Stimulated activated CD4-positive, alpha-beta T cell treated with anti-CD3 and anti-CD28 coated beads, Interleukin-1b, Interleukin-23, amount 100 ng/mL, for 48 hours (primary cell): ENCODE results near the gene TMEM229B.

Experiments used
- DNase-seq: peaks from one replicate; pipeline ENCODE4 v3.0.0-alpha.2; 2020

Gene TMEM229B

DNA sequence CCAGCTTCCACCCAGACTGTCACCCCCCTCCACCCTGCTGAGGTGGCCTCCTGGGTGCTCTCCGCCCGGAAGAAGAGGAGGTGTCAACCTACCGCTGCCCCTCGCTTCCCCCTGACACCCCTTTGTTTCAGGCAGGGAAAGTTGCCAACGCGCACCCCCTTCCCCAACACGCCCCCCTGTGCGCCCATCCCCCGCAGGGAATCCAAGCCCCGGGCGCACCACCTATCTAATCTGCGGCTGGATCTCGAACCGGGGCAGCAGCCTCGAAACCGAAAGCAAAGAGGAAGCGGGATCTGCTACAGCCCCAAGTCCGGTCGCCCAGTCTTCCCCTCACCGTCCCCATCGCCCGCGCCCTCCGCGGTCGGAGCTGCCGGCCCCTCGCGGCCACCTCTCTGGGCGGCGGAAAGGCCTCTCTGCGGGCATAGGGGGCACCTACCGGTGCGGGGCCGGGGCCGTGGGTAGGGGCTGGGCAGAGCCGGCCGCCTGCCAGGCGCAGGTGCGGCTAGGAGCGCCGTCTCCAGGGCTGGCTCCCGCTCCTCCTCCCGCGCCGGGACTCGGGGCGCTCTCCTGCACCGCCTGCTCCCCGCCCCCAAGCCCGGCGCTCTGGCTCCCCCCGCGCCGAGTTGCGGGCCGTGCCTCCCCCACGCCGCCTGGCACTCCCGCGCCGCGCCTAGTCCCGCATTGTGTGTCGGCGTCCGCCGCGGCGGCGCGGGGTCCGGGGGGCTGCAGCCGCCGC is 26.3 kb upstream of the TMEM229B start:
- DNase-seq = peak; percentile 16

DNA sequence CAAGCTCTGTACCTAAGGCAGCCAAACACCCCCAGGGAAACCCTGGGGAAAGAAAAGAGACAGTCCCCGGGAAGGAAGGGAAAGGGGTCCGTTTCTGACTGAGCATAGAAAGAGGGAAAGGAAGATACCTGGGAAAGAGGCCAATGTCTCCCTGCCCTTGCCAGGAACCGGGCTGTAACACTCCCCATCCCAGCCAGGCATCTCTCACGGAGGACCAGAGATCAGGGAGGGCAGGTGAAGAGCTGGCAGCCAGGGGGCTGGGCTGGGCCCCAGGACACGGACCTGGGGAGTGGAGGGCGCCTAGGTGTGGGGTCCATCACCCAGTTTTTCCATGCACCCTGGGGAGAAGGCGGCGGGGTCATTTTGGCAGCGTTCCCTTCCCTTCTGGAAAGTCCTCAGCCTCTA is 25.7 kb upstream of the TMEM229B start:
- DNase-seq = no peak

DNA sequence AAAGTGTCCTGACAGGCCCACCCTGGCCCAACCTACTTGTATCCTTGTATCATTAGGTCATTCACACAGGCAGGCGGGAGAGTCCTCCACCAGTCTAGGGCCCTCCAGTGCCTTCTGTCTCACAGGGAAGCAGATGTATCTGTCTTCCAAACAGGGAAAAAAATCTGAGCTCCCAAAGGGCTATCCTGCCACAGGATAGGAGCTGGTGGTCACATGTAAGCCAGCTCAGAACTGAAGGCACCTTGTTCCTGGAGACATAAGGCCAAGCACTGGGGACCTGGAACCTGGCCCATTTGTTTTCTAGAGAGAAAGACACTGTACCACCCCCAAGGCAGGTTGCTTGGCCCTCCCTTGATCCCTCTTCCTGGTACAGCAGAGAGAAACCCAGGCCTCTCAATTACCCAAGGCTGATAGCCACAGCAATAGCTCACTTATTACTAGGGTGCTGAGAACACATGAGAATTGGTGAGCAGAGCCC is 25.1 kb upstream of the TMEM229B start:
- no peak for DNase-seq

DNA sequence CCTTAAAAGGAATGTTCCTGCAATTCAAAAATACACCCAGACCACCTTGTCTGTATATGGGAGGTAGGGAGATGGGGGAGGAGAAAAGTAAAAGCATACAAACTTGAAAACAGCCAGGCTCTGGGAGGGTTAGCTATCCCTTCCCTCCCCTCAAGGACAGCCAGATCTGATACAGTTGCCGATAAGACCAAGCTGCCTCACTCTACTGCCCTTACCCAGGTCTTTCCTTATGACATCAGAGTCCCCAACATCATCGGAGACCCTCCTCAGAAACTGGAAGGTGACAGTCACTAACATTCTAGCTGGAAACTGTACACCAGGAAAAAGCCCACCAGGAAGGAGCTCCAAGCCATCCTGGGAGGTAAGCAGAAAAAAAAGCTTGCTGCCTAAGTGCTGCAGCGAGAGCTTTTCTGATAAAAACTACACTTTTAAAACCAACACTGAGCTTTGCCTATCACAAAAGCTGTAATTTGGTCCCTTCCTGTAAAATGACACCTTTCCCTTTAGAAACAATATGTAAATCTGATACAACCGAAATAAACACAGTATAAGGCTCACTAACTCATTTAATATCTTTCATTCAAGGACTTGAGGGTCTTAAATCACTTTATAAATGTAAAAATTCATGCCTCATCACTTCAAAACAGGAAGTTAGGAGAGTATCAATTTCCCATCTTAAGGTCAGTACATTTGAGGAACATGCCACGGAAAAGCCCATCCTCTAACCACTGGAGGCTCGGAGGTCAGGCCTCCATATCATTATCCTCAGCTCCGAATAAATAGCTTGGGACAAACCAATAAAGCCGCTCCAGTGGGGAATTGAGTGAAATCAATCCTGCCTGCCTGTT is 24.2 kb upstream of the TMEM229B start:
- DNase-seq = no peak

DNA sequence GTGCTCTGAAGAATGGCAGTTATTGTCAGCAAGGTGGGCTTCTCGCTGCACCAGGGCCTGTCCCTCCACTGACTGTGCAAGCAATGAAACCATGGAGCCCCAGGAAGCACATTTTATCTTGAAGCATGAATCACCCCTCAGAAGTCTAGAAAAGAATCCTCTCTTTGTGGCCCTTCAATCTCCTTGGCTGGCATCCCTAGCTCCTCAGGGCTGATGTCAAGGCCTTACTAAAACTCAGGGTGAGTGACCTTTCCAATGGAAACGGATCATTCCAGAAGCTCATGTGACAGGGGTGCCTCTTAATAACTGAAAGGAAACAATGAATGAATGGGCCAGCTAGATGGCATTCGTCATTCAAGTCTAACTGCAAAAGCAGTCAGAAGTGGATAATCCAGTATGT is 22.3 kb upstream of the TMEM229B start:
- DNase-seq = no peak

DNA sequence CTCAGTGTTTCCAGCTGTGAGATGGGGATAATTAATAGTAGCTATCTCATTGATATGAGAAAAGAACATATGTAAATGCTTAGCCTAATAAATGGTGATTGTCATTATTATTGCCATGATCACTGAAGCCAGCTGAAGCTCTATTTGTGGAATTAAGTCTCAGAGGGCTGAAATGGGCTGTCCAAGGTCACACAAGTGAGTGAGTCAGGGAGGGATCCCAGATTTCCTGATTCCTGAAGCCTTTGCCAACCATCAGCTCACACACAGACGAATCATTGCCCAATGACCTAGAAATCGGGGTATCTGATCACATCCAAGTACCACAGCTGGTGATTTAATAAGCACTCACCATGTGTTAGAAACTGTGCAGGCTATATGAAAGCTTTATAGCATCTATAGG is 21.6 kb upstream of the TMEM229B start:
- no peak for DNase-seq

DNA sequence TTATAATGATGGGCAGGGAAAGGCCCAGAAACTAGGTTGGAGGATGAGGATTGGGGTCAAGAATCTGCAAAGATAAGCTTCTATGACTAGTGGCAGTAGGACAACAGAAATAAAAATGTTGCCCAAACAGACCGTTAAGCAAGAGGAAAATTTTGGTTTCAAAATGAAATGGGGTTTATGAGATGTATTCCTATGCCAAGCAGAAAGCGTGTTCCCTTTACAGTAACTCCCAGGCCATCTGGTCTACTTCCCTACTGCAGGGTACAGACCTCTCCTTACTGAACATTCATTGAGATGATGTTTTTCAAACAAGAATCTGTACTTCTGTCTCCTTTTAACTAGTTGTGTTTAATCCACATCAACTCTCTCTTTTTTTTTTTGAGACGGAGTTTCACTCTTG is 20.4 kb upstream of the TMEM229B start:
- no peak for DNase-seq

DNA sequence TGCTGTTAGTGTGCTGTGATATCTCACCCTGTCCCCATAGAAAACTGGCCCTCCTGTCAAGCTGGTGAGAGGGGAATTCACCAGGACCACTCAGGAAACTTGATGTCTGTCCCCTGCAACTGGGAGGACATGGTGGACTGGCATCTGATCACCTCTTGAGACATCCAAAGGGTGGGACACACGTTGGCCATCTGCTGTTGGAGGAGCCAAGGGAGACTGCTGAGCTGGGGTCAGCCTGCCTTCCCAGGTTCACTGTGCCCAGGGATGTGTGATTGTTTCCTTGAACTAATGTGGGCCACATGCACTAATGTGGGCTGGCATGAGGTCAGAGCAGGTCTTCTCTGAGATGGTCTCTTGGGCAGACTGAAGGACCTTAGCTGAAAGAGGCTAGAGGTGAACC is 16.7 kb upstream of the TMEM229B start:
- no peak for DNase-seq

DNA sequence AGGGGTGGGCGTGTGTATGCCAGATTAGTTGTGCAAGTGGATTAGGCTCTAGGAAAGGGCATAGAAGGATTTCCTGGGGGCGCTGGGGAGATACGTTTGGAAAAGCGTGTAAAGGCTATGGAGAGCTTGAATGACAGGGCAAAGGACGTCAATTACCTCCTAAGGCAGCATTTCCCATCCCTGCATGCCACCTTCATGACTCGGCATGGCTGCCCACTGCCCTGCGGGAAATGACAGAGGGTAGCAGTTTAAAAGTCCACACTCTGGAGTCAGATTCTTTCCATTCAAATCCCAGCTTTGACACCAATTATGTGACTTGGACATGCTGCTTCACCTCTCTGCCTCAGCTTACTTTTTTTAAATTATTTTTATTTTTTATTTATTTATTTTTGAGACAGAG is 14.8 kb upstream of the TMEM229B start:
- no peak for DNase-seq

DNA sequence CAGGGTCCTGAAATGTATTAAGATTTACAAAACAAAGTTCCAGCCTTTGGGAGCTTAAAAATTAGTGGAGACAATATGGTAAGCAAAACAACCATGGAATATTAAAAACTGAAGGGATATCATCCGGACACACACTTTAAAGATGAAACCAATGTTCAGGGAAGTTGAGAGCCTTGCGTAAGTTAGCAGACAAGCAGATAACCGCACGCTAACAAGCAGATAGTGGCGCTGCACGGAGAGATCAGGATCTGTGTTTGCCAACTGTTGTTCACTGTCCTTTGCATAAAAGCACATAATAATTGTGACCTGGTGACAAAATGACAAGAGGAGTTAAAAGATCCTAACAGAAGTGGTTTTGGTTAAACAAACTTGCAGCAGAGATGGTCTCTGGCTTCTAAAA is 14.3 kb upstream of the TMEM229B start:
- no peak for DNase-seq

DNA sequence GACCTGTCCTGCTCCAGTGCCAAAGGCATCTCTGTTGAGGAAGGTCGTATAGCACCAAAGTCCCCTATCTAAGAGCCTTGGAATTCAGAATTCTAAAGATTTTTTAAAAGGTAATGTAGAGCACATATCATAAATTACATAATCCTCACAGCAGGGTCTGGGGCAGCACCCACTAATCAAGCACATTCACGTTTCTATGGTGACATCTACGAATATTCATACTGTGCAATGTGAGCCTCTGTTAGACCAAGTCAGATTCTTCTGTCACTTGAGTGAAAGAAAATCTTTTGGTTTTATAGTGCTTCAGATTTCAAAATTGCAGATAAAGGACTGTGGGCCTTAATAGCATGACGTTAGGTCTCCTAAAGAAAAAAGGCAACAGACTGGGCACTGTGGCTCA is 13.1 kb upstream of the TMEM229B start:
- DNase-seq = no peak

DNA sequence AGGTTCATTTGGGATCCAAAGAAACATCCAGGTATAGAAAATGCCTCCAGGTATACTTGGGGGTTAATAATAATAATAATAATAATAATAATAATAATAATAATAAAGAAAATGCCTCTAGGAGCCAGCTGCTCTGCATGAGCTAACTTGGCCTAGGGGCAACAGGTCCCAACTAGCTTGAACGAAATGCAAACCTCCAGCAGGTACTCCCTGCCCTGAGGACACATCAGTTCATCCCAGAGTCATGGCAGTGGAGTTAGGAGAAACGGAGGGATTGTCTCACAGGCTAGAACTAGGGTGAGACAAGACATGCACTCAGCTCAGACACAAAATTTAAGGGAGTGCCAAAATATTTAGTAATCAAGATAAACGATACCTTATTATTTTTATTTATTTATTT is 12.5 kb upstream of the TMEM229B start:
- DNase-seq = no peak

DNA sequence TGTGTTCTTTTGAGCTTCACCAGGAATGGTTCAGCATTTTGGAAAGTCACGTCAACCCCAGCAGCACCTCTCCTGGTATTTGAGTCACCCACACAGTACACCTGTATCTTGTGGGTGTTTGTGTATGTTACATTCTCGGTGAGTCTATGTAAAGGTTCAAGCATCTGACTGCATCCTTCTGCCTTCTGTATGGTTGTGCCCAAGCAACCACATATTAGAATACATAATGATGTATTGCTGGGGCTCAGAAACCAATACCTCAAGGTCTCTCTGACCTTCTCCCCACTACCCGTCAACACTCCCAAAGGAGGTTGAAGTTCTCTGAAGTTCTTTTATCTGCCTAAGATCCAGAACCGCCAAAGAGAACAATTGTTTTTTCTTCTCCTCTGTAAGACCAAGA is 9.2 kb upstream of the TMEM229B start:
- no peak for DNase-seq

DNA sequence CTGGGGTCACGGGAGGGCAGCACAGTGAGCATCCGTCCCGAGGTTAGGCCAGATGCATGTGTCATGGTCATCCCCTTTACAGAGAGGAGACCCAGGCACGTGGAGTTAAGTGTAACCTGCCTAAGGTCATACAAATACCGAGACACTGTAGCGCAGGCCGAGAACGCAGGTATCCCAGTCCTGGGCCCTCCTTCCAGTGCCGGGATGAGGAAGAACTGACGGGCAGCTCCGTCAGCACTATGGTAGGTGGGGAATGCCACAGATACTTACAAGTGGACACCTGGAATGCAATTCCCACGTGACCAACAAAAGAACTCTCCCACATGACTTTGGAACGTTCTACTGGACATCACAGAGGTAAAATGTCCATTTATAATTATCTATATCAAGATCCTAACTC is 8.7 kb upstream of the TMEM229B start:
- DNase-seq = no peak

DNA sequence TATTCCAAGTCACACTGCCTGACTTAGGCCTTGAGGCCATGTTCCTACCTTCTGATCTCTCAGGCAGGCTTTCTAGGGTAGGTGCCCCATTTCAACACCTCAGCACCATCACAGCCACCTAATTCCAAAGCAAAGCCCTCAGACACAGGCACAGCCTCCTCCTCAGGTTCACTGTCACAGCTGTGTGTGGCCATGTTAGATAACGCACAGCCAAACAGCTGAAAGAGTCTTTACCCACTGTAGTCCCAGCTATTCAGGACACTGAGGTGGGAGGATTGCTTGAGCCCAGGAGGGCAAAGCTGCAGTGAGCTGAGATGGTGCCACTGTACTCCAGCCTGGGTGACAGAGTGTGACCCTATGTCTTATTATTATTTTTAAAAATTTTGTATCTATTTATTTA is 7.3 kb upstream of the TMEM229B start:
- no peak for DNase-seq

DNA sequence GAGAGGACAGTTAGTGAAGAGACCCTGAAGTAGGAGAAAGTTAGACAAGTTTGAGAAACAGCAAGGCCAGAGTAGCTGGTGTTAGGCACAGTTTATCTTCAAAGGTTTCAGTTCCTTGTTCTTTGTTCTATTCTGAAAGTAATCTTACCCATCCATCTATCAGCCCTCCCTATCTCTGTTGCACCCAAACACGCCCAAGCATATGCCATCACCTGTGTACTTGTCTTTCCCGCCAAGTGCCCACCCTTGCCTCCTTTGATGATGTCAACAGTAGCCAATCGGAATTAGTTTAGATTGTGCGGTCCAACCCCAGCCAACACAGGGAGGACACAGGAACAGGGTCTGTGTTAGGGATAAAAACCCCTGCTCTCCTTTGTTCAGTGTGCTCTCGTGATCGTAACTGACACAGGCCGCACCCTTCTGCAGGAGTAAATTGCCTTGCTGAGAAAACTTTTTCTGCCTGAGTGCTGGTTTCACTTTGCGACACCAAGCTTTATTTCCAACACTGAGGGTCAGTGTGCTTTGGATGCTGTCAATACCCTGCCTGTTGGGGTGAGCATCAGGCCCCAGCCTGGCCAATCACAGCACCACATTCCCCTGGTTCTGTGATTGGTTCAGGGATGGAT is 4.7 kb upstream of the TMEM229B start:
- no peak for DNase-seq

DNA sequence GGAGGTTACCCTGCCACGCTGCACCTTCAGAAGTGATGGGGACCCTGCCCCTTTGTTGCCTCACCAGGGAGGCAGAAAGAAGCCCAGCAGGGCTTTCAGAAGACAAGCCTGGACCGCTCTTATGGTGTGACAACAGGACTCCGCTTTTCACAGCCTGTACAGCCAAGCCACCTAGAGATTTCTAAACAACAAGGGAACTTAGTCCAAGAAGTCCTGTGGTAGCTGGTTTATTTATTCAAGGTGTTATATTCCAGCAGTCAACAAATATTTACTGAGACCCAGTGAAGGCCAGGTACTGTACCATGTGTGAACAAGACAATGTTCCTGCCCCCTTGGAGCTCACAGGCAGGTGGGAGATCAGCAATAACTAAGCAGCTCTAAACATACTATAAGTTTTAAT is 4.0 kb upstream of the TMEM229B start:
- DNase-seq = no peak

DNA sequence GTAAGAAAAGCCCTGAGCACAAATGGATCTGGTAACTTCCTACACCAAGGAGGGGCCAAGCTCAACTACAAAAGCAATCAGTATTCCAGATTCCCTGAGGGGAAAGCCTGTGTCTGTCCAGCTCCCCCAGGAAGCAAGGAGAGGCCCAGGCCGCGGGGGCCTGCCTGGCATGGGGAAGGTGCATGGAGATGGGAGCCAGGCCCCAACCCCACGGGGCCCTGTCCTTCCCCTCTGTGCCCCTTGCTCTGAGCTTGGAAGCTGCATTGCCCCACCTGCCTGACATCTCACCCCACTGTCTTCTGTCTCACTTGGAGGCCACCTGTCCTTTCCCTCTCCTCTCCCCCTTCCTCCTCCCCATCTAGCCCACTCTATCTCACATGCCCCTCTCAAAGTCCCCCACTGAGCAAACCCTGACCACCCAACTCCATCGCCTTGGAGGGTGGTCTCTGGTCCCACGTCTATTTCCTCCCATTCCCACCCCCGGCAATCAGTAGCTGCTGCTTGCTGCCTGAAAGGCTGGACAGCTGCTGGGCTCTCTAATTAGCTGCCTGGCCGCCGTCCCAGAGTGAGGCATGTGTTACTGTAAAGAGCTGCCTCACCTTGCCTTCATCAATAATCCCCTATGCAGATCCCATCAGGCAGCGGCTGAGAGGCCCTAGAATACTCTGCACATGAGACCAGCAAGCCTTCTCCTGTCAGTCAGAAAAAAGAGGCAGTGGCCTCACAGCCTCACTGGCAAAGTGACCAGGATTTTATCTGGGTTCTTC is 3.4 kb upstream of the TMEM229B start:
- no peak for DNase-seq

DNA sequence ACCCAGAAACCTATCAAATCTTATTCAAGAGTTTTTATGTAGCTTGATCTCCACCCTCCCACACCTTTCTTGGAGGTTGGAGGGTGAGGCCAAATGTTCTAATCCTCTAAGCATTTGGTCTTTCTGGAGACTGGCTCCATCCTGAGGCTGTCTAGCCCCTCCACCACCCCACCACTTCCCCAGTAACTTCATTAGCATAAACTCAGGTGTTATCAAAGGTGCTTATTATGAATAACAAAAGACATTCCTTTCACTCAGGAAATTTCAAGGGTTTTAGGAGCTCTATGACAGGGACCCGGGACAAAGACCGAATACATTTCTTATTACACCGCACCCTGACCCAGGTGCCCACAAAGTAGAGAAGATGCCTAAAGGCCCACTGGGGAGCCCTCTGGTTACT is 2.8 kb upstream of the TMEM229B start:
- DNase-seq = no peak

DNA sequence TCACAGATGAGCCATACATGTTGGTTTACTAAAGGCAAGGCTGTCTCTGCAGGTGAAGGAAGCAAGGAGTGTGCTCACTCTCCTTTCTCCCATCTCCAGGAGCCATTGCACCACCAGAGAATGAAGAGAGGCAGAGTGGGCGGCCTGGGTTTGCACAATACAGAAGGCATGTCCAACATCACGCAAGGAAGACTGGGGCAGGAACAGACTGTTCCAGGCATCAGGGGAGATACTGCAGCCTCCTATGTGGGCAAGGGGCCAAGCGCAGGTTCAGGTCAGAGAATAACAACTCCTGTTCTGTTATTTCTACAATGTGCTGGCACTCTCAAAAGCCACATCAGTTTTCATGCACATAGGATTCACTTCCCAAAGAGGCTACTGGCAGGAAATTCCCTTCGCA is 1.7 kb upstream of the TMEM229B start:
- no peak for DNase-seq

DNA sequence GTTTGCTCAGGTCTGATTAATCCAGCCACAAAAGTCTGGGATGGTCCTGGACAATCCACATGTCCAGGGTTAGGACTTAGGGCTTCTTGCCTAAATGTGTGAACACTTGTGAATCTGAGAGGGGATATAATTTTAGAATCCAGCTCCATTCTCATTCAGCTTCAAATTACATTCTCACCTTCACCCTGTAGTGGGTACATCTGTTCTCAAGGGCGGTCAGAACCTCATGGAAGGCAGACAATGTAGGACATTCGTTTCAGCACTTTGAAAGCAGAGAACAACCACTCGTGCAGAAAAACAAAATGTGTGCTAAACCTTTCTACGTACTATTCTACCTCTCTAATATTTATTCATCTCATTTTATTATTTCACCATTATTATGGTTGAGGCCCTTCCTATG is 1.2 kb downstream of the TMEM229B start:
- DNase-seq = no peak

DNA sequence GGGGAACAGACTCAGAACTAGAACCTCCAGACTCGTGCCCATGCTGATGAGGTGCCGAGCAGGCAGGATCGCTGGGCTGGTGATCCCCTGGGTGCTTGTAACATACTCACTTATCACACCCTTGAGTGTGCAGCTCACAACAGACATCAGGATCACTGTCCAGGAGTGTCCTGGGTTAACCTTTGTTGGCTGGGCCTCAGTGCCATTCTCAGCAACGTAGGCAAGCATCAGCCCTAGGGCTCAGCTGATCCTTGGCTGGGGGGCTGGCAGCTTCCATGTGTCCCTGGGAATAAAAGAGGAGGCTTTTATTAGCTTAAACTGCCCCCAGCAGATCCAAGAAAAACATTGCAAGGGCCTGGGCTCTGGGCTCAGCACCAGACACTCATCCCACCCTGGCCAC is 1.6 kb downstream of the TMEM229B start:
- DNase-seq = no peak

DNA sequence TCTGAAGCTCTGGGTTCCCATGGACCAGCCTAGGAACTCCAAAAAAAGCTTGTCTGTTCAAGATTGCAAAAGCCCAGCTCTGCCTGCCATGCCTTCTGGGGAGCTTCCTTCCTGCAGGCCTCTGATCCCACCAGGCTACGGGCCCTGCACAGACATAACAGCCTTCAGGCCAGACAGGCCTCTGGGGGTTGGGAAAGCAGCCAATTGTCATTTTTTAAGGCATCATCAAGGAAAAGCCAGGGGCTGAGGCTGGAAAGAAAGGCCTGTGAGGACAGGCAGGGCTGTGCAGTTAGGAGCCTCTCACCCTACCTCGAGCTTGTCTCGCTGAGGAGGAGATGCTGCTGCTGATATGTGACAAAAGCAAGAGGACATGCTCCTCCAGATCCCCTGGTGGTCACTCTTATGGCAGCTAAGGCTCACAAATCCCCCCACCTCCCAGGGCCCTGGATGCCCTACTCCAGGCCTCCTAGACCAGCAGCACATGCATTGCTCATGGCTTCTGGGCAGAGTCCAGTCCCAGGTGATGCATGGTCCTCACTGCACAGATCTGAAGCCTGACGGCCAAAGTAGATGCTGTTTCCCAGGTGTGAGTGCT is 2.9 kb downstream of the TMEM229B start:
- DNase-seq = no peak
